ENCODE data around the gene ARHGAP15. TPM values are rescaled to one million over a fixed set of nuclear protein-coding genes. Genes with fewer than 3 reads are reported as not detected.

ARHGAP15 gene
- polyA plus RNA-seq, 1 donor from 2014 or later, result 0.30 TPM

DNA sequence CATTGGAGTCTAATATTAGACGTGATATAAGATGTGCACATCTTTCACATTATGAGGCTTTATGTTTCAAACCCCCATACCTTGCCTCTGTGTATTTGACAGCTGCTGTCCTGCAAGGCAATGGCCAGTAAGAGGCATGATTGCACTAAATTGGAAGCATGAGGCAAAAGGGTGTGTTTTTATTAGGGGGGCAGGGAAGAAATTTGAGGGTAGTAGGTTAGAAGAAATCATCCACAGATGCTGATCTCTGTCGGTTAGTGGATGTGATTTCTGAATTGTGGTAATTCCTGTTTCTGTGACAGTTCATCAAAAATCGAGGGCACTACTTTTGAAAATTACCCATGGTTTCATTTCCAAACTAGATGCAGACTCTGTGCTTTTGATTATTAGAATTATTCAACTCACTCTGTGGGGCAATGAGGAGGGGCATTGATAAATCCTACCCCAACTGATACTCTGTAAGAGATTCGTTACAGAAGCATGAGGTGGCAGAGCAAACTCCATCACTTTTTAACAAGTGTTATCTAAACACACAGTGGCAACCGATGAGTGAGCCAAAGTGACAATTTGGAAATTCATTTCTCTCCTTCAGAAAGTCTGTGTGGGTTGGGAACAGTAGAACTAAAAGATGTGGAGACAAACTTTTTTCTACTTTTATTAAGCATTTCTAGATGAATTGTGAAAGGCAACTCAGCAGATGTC lies 453.0 kb downstream of the ARHGAP15 start:
- H3K4me2 ChIP-seq (ENCODE audit: low read length), result no peak overlapping the region
- H3K9me2 ChIP-seq (ENCODE audit: insufficient read depth, low read length), result no peaks in the 10 kb centered on the region
- H4K20me1 ChIP-seq (ENCODE audit: insufficient read depth), result no peaks in the 10 kb centered on the region
- no peak overlapping the region for H2AFZ ChIP-seq (ENCODE audit: low read depth, low read length)
- no peak overlapping the region for H3K4me3 ChIP-seq (ENCODE audit: low read length)
- H3K79me2 ChIP-seq (replicated peaks; ENCODE audit: insufficient read depth, low read length), result no peaks in the 10 kb centered on the region
- TF ChIP-seq RAD21 (conservative IDR thresholded peaks at IDR 0.05) (no peak), MXI1 (conservative IDR thresholded peaks at IDR 0.05; ENCODE audit: poor library complexity, severe bottlenecking) (no peak), EZH2 (IDR thresholded peaks at IDR 0.05; ENCODE audit: borderline replicate concordance, insufficient read depth, low read length, poor library complexity, severe bottlenecking) (no peak), POLR2AphosphoS5 (IDR thresholded peaks at IDR 0.05) (no peak), SMC3 (conservative IDR thresholded peaks at IDR 0.05; ENCODE audit: poor library complexity) (no peak), CTCF (IDR thresholded peaks at IDR 0.05; ENCODE audit: poor library complexity, severe bottlenecking) (no peak), EP300 (conservative IDR thresholded peaks at IDR 0.05; ENCODE audit: poor library complexity, severe bottlenecking) (no peak), TAF1 (IDR thresholded peaks at IDR 0.05; ENCODE audit: low read depth) (no peak)
- TF ChIP-seq, protein P1, sequence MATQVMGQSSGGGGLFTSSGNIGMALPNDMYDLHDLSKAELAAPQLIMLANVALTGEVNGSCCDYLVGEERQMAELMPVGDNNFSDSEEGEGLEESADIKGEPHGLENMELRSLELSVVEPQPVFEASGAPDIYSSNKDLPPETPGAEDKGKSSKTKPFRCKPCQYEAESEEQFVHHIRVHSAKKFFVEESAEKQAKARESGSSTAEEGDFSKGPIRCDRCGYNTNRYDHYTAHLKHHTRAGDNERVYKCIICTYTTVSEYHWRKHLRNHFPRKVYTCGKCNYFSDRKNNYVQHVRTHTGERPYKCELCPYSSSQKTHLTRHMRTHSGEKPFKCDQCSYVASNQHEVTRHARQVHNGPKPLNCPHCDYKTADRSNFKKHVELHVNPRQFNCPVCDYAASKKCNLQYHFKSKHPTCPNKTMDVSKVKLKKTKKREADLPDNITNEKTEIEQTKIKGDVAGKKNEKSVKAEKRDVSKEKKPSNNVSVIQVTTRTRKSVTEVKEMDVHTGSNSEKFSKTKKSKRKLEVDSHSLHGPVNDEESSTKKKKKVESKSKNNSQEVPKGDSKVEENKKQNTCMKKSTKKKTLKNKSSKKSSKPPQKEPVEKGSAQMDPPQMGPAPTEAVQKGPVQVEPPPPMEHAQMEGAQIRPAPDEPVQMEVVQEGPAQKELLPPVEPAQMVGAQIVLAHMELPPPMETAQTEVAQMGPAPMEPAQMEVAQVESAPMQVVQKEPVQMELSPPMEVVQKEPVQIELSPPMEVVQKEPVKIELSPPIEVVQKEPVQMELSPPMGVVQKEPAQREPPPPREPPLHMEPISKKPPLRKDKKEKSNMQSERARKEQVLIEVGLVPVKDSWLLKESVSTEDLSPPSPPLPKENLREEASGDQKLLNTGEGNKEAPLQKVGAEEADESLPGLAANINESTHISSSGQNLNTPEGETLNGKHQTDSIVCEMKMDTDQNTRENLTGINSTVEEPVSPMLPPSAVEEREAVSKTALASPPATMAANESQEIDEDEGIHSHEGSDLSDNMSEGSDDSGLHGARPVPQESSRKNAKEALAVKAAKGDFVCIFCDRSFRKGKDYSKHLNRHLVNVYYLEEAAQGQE (IDR thresholded peaks at IDR 0.05; ENCODE audit: borderline replicate concordance), result no peak
- no peaks in the 10 kb centered on the region for H3K27me3 ChIP-seq (ENCODE audit: insufficient read depth, low read depth, low read length)
- H3K27ac ChIP-seq (ENCODE audit: low read length), result no peak overlapping the region
- H3F3A ChIP-seq (ENCODE audit: insufficient read depth, low read length, poor library complexity, severe bottlenecking), result no peaks in the 10 kb centered on the region
- H3K9me3 ChIP-seq (ENCODE audit: low read length), result no peaks in the 10 kb centered on the region
- no peaks in the 10 kb centered on the region for H3K36me3 ChIP-seq (ENCODE audit: insufficient read depth, low read length)
- H3K9ac ChIP-seq (ENCODE audit: low read length), result no peak overlapping the region

DNA sequence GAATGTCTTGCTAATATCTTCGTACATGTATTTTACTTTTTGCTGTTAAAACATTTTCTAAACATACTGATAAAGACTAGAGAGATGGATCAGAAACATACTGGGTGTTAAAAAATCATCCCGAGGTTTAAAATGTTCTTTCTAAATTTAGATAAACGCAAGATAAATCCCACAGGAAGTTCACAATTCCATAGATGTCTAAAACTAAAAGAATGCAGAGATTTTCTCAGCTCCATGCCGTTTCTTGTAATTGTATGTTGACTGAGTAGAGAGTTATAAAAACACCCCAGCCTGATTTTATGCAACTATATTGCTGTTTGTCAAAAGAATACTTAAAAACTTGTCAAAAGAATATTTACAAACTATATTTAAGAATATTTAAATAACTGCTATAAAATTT lies 455.7 kb downstream of the ARHGAP15 start:
- TF ChIP-seq EZH2 (IDR thresholded peaks at IDR 0.05; ENCODE audit: borderline replicate concordance, insufficient read depth, low read length, poor library complexity, severe bottlenecking) (no peak), SMC3 (conservative IDR thresholded peaks at IDR 0.05; ENCODE audit: poor library complexity) (no peak), POLR2AphosphoS5 (IDR thresholded peaks at IDR 0.05) (no peak), RAD21 (conservative IDR thresholded peaks at IDR 0.05) (no peak), EP300 (conservative IDR thresholded peaks at IDR 0.05; ENCODE audit: poor library complexity, severe bottlenecking) (no peak), MXI1 (conservative IDR thresholded peaks at IDR 0.05; ENCODE audit: poor library complexity, severe bottlenecking) (no peak), CTCF (IDR thresholded peaks at IDR 0.05; ENCODE audit: poor library complexity, severe bottlenecking) (no peak), TAF1 (IDR thresholded peaks at IDR 0.05; ENCODE audit: low read depth) (no peak)
- TF ChIP-seq, protein P1 (IDR thresholded peaks at IDR 0.05; ENCODE audit: borderline replicate concordance), result no peak
- H3K36me3 ChIP-seq (ENCODE audit: insufficient read depth, low read length), result no peaks in the 10 kb centered on the region
- no peaks in the 10 kb centered on the region for H3F3A ChIP-seq (ENCODE audit: insufficient read depth, low read length, poor library complexity, severe bottlenecking)
- H3K9me3 ChIP-seq (ENCODE audit: low read length), result no peaks in the 10 kb centered on the region
- H3K27ac ChIP-seq (ENCODE audit: low read length), result no peak overlapping the region
- H3K9me2 ChIP-seq (ENCODE audit: insufficient read depth, low read length), result no peaks in the 10 kb centered on the region
- H2AFZ ChIP-seq (ENCODE audit: low read depth, low read length), result no peak overlapping the region
- H3K4me2 ChIP-seq (ENCODE audit: low read length), result no peak overlapping the region
- H3K79me2 ChIP-seq (replicated peaks; ENCODE audit: insufficient read depth, low read length), result no peaks in the 10 kb centered on the region
- no peak overlapping the region for H3K9ac ChIP-seq (ENCODE audit: low read length)
- H4K20me1 ChIP-seq (ENCODE audit: insufficient read depth), result no peaks in the 10 kb centered on the region
- H3K27me3 ChIP-seq (ENCODE audit: insufficient read depth, low read depth, low read length), result no peaks in the 10 kb centered on the region
- no peak overlapping the region for H3K4me3 ChIP-seq (ENCODE audit: low read length)
